ENCODE data around the gene OSBPL9.
"Not testable (repeated sequence)": the region's sequence is repeated elsewhere in the genome, so short reads cannot be mapped to it uniquely, and the experiment has no call there.

OSBPL9 gene

GRCh38 chr1:51584021-51584420, 32.9 kb upstream of the OSBPL9 start:
- peaks cover 1% of the 10 kb centered on the region for H3K36me3 Mint-ChIP-seq

GRCh38 chr1:51592711-51593110, 24.2 kb upstream of the OSBPL9 start:
- no peaks in the 10 kb centered on the region for H3K27me3 Mint-ChIP-seq
- no peak overlapping the region for H3K27ac Mint-ChIP-seq
- no peaks in the 10 kb centered on the region for H3K4me1 Mint-ChIP-seq
- no peaks in the 10 kb centered on the region for H3K36me3 Mint-ChIP-seq
- no peak overlapping the region for H3K4me3 Mint-ChIP-seq
- no peaks in the 10 kb centered on the region for H3K9me3 Mint-ChIP-seq

More at GRCh38 chr1:51584021-51584420, 32.9 kb upstream of the OSBPL9 start:
- Mint-ChIP-seq H3K27me3 (no peaks in the 10 kb centered on the region), H3K4me3 (no peak overlapping the region), H3K27ac (no peak overlapping the region), H3K9me3 (no peaks in the 10 kb centered on the region), H3K4me1 (no peaks in the 10 kb centered on the region)

GRCh38 chr1:51594716-51595115, 22.2 kb upstream of the OSBPL9 start:
- Mint-ChIP-seq H3K27me3 (no peaks in the 10 kb centered on the region), H3K9me3 (no peaks in the 10 kb centered on the region), H3K36me3 (no peaks in the 10 kb centered on the region), H3K4me1 (no peaks in the 10 kb centered on the region), H3K4me3 (no peak overlapping the region), H3K27ac (no peak overlapping the region)

GRCh38 chr1:51600529-51600928, 16.4 kb upstream of the OSBPL9 start:
- H3K36me3 Mint-ChIP-seq: no peaks in the 10 kb centered on the region
- no peak overlapping the region for H3K4me3 Mint-ChIP-seq
- H3K4me1 Mint-ChIP-seq: no peaks in the 10 kb centered on the region
- H3K27ac Mint-ChIP-seq: no peak overlapping the region
- H3K9me3 Mint-ChIP-seq: no peaks in the 10 kb centered on the region
- H3K27me3 Mint-ChIP-seq: no peaks in the 10 kb centered on the region

- H3K27me3 Mint-ChIP-seq: no peaks in the 10 kb centered on the region
- H3K4me1 Mint-ChIP-seq: no peaks in the 10 kb centered on the region
- H3K9me3 Mint-ChIP-seq: no peaks in the 10 kb centered on the region
- H3K4me3 Mint-ChIP-seq: no peak overlapping the region
- no peaks in the 10 kb centered on the region for H3K36me3 Mint-ChIP-seq
- no peak overlapping the region for H3K27ac Mint-ChIP-seq
Measured at GRCh38 chr1:51600965-51601364, 15.9 kb upstream of the OSBPL9 start.

- Mint-ChIP-seq H3K4me3 (no peak overlapping the region), H3K27ac (no peak overlapping the region), H3K36me3 (no peaks in the 10 kb centered on the region), H3K4me1 (no peaks in the 10 kb centered on the region), H3K27me3 (peaks cover 5% of the 10 kb centered on the region), H3K9me3 (no peaks in the 10 kb centered on the region)
Measured at GRCh38 chr1:51605961-51606723, 10.8 kb upstream of the OSBPL9 start.

- H3K27me3 Mint-ChIP-seq: peaks cover 5% of the 10 kb centered on the region
- no peaks in the 10 kb centered on the region for H3K36me3 Mint-ChIP-seq
- no peak overlapping the region for H3K27ac Mint-ChIP-seq
- H3K9me3 Mint-ChIP-seq: no peaks in the 10 kb centered on the region
- H3K4me3 Mint-ChIP-seq: no peak overlapping the region
- no peaks in the 10 kb centered on the region for H3K4me1 Mint-ChIP-seq
Measured at GRCh38 chr1:51607681-51608095, 9.2 kb upstream of the OSBPL9 start.

- H3K9me3 Mint-ChIP-seq, H3K4me1 Mint-ChIP-seq, H3K36me3 Mint-ChIP-seq, H3K4me3 Mint-ChIP-seq, H3K27ac Mint-ChIP-seq, H3K27me3 Mint-ChIP-seq: not testable (repeated sequence)
Measured at GRCh38 chr1:51610104-51610503, 6.8 kb upstream of the OSBPL9 start.

GRCh38 chr1:51610637-51611036, 6.3 kb upstream of the OSBPL9 start:
- Mint-ChIP-seq H3K27ac (no peak overlapping the region), H3K36me3 (no peaks in the 10 kb centered on the region), H3K27me3 (peaks cover 5% of the 10 kb centered on the region), H3K4me3 (no peak overlapping the region), H3K9me3 (no peaks in the 10 kb centered on the region), H3K4me1 (no peaks in the 10 kb centered on the region)

- Mint-ChIP-seq H3K4me3 (no peak overlapping the region), H3K4me1 (peaks cover 10% of the 10 kb centered on the region), H3K27ac (no peak overlapping the region), H3K27me3 (peaks cover 5% of the 10 kb centered on the region), H3K9me3 (no peaks in the 10 kb centered on the region), H3K36me3 (no peaks in the 10 kb centered on the region)
Measured at GRCh38 chr1:51612447-51612961, 4.4 kb upstream of the OSBPL9 start.

- no peak overlapping the region for H3K4me3 Mint-ChIP-seq
Measured at GRCh38 chr1:51615780-51616291, 1.1 kb upstream of the OSBPL9 start.

GRCh38 chr1:51616490-51616889, 402 bp upstream of the OSBPL9 start:
- no peak overlapping the region for H3K27ac Mint-ChIP-seq
- H3K4me3 Mint-ChIP-seq: peak overlapping the region; percentile 100
- H3K4me1 Mint-ChIP-seq: peaks cover 36% of the 10 kb centered on the region
- H3K36me3 Mint-ChIP-seq: peaks cover 3% of the 10 kb centered on the region
- H3K9me3 Mint-ChIP-seq: no peaks in the 10 kb centered on the region
- H3K27me3 Mint-ChIP-seq: no peaks in the 10 kb centered on the region

More at GRCh38 chr1:51615780-51616291, 1.1 kb upstream of the OSBPL9 start:
- Mint-ChIP-seq H3K27me3 (peaks cover under 1% of the 10 kb centered on the region), H3K36me3 (peaks cover 3% of the 10 kb centered on the region), H3K27ac (no peak overlapping the region), H3K9me3 (no peaks in the 10 kb centered on the region), H3K4me1 (peaks cover 35% of the 10 kb centered on the region)

GRCh38 chr1:51618715-51619114, 1.8 kb downstream of the OSBPL9 start:
- no peak overlapping the region for H3K27ac Mint-ChIP-seq
- H3K27me3 Mint-ChIP-seq: no peaks in the 10 kb centered on the region
- H3K4me1 Mint-ChIP-seq: peaks cover 52% of the 10 kb centered on the region
- H3K4me3 Mint-ChIP-seq: no peak overlapping the region
- no peaks in the 10 kb centered on the region for H3K9me3 Mint-ChIP-seq
- peaks cover 6% of the 10 kb centered on the region for H3K36me3 Mint-ChIP-seq

GRCh38 chr1:51620470-51620869, 3.6 kb downstream of the OSBPL9 start:
- Mint-ChIP-seq H3K36me3 (peaks cover 6% of the 10 kb centered on the region), H3K27ac (peak overlapping the region; percentile 4), H3K4me1 (peaks cover 58% of the 10 kb centered on the region), H3K4me3 (peak overlapping the region; percentile 3), H3K27me3 (no peaks in the 10 kb centered on the region), H3K9me3 (no peaks in the 10 kb centered on the region)

GRCh38 chr1:51621161-51621560, 4.3 kb downstream of the OSBPL9 start:
- H3K36me3 Mint-ChIP-seq: peaks cover 6% of the 10 kb centered on the region
- H3K4me3 Mint-ChIP-seq: no peak overlapping the region
- no peaks in the 10 kb centered on the region for H3K27me3 Mint-ChIP-seq
- no peak overlapping the region for H3K27ac Mint-ChIP-seq
- H3K9me3 Mint-ChIP-seq: no peaks in the 10 kb centered on the region
- H3K4me1 Mint-ChIP-seq: peaks cover 59% of the 10 kb centered on the region

- Mint-ChIP-seq H3K36me3 (peaks cover 7% of the 10 kb centered on the region), H3K27ac (no peak overlapping the region), H3K4me3 (no peak overlapping the region), H3K9me3 (no peaks in the 10 kb centered on the region), H3K4me1 (peaks cover 60% of the 10 kb centered on the region), H3K27me3 (no peaks in the 10 kb centered on the region)
Measured at GRCh38 chr1:51621841-51622454, 5.1 kb downstream of the OSBPL9 start.

Measured in activated naive CD4-positive, alpha-beta T cell treated with anti-CD3 and anti-CD28 coated beads, Interleukin-2, amount 50 U/mL, for 24 hours (primary cell).